K562 (cell line): Measurements from ENCODE around the gene KLHDC7A. TPM values are rescaled to one million over a fixed set of nuclear protein-coding genes. Genes with fewer than 3 reads are reported as not detected.

Experiments used
- ATAC-seq: fragments of 200-7000 bp; cut with Tn5 transposase; 3 replicates; pipeline ENCODE4 v1.9.1; 2020; ENCODE audit warnings: moderate library complexity
- BruUV-seq: library from RNA; stranded (reverse); fragments of 400-500 nt; replicated peaks from 2 replicates; lab custom pipeline; 2021; lab: Mats Ljungman, UMichigan
- CTCF ChIA-PET: fragments of 300-600 bp; formaldehyde crosslinking; extraction: SDS; loops from one replicate; lab custom pipeline; 2021; ENCODE audit warnings: low intra/inter-chr PET ratio; lab: Yijun Ruan, JAX
- POLR2A ChIA-PET: fragments of 300-600, 350-650 bp; sonication (Branson Sonifier 250); formaldehyde crosslinking; extraction: SDS; loops from one replicate; lab custom pipeline; 2021; ENCODE audit warnings: antibody characterized with exemption, inconsistent platforms; lab: Yijun Ruan, JAX
- DNase-seq, 4 experiments: peaks; one replicate each; pipeline versions ENCODE4 v3.0.0 to v3.0.0-alpha.2; 2011 to 2018; ENCODE audit warnings: low spot score in 3 of 4, mixed read lengths in 3 of 4; ENCODE audit errors: extremely low read depth in 1 of 4
- FAIRE-seq: peaks from 2 replicates; lab custom pipeline; 2011; peaks lifted over from hg19 to GRCh38; lab: Jason Lieb, UNC
- H2AFZ ChIP-seq: 2 replicates; pipeline ENCODE4 v1.6.0; 2011; ENCODE audit warnings: low read depth, low read length, control low read depth, inconsistent platforms
- H3K27ac ChIP-seq: fragments of 200-600 bp; 3 replicates; pipeline ENCODE4 v1.8.0; 2011; ENCODE audit warnings: low read depth, mild to moderate bottlenecking, control low read depth, inconsistent platforms, low read length, moderate library complexity, mixed read lengths; ENCODE audit errors: extremely low read depth
- H3K27me3 ChIP-seq, 2 experiments: fragments of 300-600 bp in 1 of 2; 2 replicates in 1 of 2; 3 replicates in 1 of 2; pipeline versions ENCODE4 v1.6.0 to v1.8.0; 2011; ENCODE audit warnings: inconsistent platforms in 2 of 2, low read length in 2 of 2, mild to moderate bottlenecking in 1 of 2, mixed read lengths in 1 of 2, moderate library complexity in 1 of 2; ENCODE audit not compliant: control insufficient read depth in 2 of 2, insufficient read depth in 2 of 2
- H3K36me3 ChIP-seq: fragments of 300-600 bp; 3 replicates; pipeline ENCODE4 v1.8.0; 2011; ENCODE audit warnings: mild to moderate bottlenecking, low read length, inconsistent platforms; ENCODE audit not compliant: control insufficient read depth, insufficient read depth
- H3K4me1 ChIP-seq, 2 experiments: fragments of 200-600 bp in 1 of 2; replicated peaks in 1 of 2; 2 replicates in 1 of 2; 3 replicates in 1 of 2; pipeline versions ENCODE4 v1.5.1 to v1.8.0; 2011; ENCODE audit warnings: inconsistent platforms in 2 of 2, low read length in 2 of 2, mild to moderate bottlenecking in 1 of 2, mixed read lengths in 1 of 2, moderate library complexity in 1 of 2; ENCODE audit not compliant: control insufficient read depth in 2 of 2, insufficient read depth in 2 of 2
- H3K4me2 ChIP-seq: 2 replicates; pipeline ENCODE4 v1.6.1; 2011; ENCODE audit warnings: low read length, control low read depth, inconsistent platforms, mixed read lengths; ENCODE audit not compliant: insufficient read depth
- H3K4me3 ChIP-seq: fragments of 200-600 bp; sonication (generic), shearing (Covaris generic); 2 replicates; pipeline ENCODE4 v1.5.1; 2016; ENCODE audit warnings: control low read depth, inconsistent platforms
- H3K79me2 ChIP-seq: fragments of 200-600 bp; 3 replicates; pipeline ENCODE4 v1.8.0; 2011; ENCODE audit warnings: low read length, inconsistent platforms; ENCODE audit not compliant: control insufficient read depth, insufficient read depth
- H3K9ac ChIP-seq, 2 experiments: 2 replicates each; pipeline versions ENCODE4 v1.6.0 to v1.6.1; 2011; ENCODE audit warnings: low read depth in 2 of 2, low read length in 2 of 2, control low read depth in 1 of 2, inconsistent platforms in 1 of 2, mild to moderate bottlenecking in 1 of 2, mixed read lengths in 1 of 2; ENCODE audit not compliant: insufficient read depth in 1 of 2
- H3K9me1 ChIP-seq: one replicate; pipeline ENCODE4 v1.6.0; 2011; ENCODE audit warnings: inconsistent platforms, mild to moderate bottlenecking, low read length, moderate library complexity; ENCODE audit not compliant: control insufficient read depth, insufficient read depth
- H3K9me3 ChIP-seq: replicated peaks from 2 replicates; pipeline ENCODE4 v1.5.1; 2011; ENCODE audit warnings: low read depth, low read length, inconsistent platforms; ENCODE audit not compliant: control insufficient read depth, insufficient read depth
- H4K20me1 ChIP-seq: replicated peaks from 2 replicates; pipeline ENCODE4 v1.6.1; 2011; ENCODE audit warnings: low read length, inconsistent platforms, mixed read lengths; ENCODE audit not compliant: control insufficient read depth, insufficient read depth
- HDAC6 ChIP-seq: IDR thresholded peaks from 2 replicates; pipeline ENCODE4 v1.6.1; 2012; ENCODE audit warnings: low read depth, mild to moderate bottlenecking, control low read depth, inconsistent platforms, low read length, moderate library complexity
- HEY1 ChIP-seq: fragments of 250-450 bp; sonication (Bioruptor Pico); IDR thresholded peaks from 2 replicates; pipeline ENCODE4 v1.5.0; 2020; ENCODE audit warnings: mild to moderate bottlenecking, moderate library complexity, borderline replicate concordance
- L3MBTL2 ChIP-seq: fragments of 450-650 bp; IDR thresholded peaks from 2 replicates; pipeline ENCODE4 v1.6.1; 2016; ENCODE audit warnings: mild to moderate bottlenecking, moderate library complexity
- NCOA1 ChIP-seq: fragments of 450-650 bp; IDR thresholded peaks from 2 replicates; pipeline ENCODE4 v1.6.1; 2016; ENCODE audit warnings: low read depth
- NR0B1 ChIP-seq: fragments of 450-650 bp; IDR thresholded peaks from one replicate; pipeline ENCODE4 v1.6.1; 2018; ENCODE audit warnings: mild to moderate bottlenecking, moderate library complexity; ENCODE audit not compliant: partially characterized antibody
- RBM14 ChIP-seq: fragments of 200-400 bp; formaldehyde crosslinking; IDR thresholded peaks from 2 replicates; pipeline ENCODE4 v1.6.1; 2018; ENCODE audit warnings: low read depth, mild to moderate bottlenecking, low read length, moderate library complexity, borderline replicate concordance; ENCODE audit not compliant: insufficient read depth
- ZBTB9 ChIP-seq: fragments of 450-650 bp; formaldehyde crosslinking; IDR thresholded peaks from 2 replicates; pipeline ENCODE4 v1.4.0; 2020; ENCODE audit warnings: mild to moderate bottlenecking, moderate library complexity
- WGBS: fragments of 100-300 bp; shearing (Covaris generic); methylation state at CpG from one replicate; pipeline ENCODE4 v1.1.6; 2016; ENCODE audit warnings: low coverage, mixed read lengths; ENCODE audit not compliant: insufficient coverage; ENCODE audit errors: missing lambda C conversion rate; 5-methylcytosine and 5-hydroxymethylcytosine counted together
- in situ Hi-C: fragments of 300-500 bp; cut with MboI; formaldehyde crosslinking; loops from 4 replicates; pipeline ENCODE4 v1.15.0; 2018; ENCODE audit warnings: inconsistent platforms, mixed read lengths
- intact Hi-C: fragments of 100-400 bp; cut with micrococcal nuclease; formaldehyde crosslinking; loops from 2 replicates; pipeline ENCODE4 v1.14.2; 2022
- polyA plus RNA-seq, 8 experiments: library from polyadenylated mRNA; depleted of rRNA in 4 of 8; stranded (reverse) in 5 of 8; unstranded in 3 of 8; fragments of >200 nt; fragmentation: Nextera tagmentation in 2 of 8; fragmentation: Illumina TruSeq in 1 of 8; extraction: Ambion mirVana in 2 of 8; extraction: Trizol in 1 of 8; gene quantifications; 2 replicates each; pipeline versions ENCODE4 v1.2.1 to v1.2.3, GENCODE V29; 2011 to 2014; ENCODE audit warnings: inconsistent platforms in 1 of 8, missing spikeins in 1 of 8
- total RNA-seq, 7 experiments: library from RNA; depleted of rRNA in 6 of 7; stranded (reverse); fragments of >200 nt in 6 of 7; fragmentation: Illumina TruSeq in 2 of 7; extraction: Trizol in 2 of 7; gene quantifications; 2 replicates each; pipeline versions ENCODE4 v1.2.1 to v1.2.3, GENCODE V29; 2011 to 2021; ENCODE audit warnings: low replicate concordance in 1 of 7
- TF ChIP-seq, protein P1 (sequence below): fragments of 250-450 bp; sonication (Bioruptor Pico); IDR thresholded peaks from 2 replicates; pipeline ENCODE4 v1.8.0; 2022; ENCODE audit warnings: moderate library complexity, mild to moderate bottlenecking, inconsistent platforms

KLHDC7A gene
- total and polyA plus RNA-seq, 9 of the 15 experiments (the other 6 are each of a cell fraction or from before 2014, with no cell fraction given): 0.01 to 0.02 (median 0.01) TPM; not detected in 6

DNA sequence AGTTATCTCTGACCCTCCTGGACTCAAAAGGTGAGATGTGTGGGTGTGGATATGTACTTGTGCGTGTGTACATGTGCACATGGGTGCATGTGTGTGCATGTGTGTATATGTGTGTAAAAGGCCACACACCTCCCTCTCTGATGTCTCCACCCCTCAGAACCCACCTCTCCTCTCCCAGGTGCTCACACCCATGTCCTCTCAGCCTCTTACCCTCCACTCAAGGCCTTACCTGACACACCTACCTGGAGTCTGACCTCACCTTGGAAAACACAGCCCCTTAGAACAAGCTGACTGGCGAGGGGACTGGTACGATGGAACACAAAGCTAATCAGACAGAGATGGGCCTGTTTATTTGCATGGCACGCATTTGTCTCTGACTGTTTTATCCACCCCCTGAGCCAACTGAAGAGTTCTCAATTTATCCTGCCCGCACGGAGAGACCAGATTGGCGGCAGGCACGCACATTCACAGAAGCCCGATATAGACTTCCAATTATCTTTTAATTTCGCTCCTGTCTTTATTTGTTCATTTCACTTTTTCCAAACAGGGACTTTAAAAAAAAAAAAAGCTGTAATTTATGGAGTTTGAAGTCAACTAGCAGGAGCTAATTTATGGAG is 6.1 kb upstream of the KLHDC7A start:
- no TSS peak for BruUV-seq
- H3K27me3 ChIP-seq: peaks cover 0 to 33% of the 10 kb centered on the region in 2 experiments; a peak in 3 of 5 replicates
- H3K79me2 ChIP-seq: no peaks in the 10 kb centered on the region
- no peak overlapping the region for H3K9ac ChIP-seq
- in situ Hi-C loops (no loop called here), intact Hi-C loops (no loop called here)
- H3K27ac ChIP-seq: no peak overlapping the region
- H3K9me3 ChIP-seq: no peaks in the 10 kb centered on the region
- H2AFZ ChIP-seq: no peak overlapping the region
- no peak overlapping the region for H3K4me2 ChIP-seq
- TF ChIP-seq NCOA1: no peak
- no peak for TF ChIP-seq HDAC6
- no peak for TF ChIP-seq NR0B1
- no peak for TF ChIP-seq HEY1 (CRISPR knock-in tag)
- TF ChIP-seq, protein P1, sequence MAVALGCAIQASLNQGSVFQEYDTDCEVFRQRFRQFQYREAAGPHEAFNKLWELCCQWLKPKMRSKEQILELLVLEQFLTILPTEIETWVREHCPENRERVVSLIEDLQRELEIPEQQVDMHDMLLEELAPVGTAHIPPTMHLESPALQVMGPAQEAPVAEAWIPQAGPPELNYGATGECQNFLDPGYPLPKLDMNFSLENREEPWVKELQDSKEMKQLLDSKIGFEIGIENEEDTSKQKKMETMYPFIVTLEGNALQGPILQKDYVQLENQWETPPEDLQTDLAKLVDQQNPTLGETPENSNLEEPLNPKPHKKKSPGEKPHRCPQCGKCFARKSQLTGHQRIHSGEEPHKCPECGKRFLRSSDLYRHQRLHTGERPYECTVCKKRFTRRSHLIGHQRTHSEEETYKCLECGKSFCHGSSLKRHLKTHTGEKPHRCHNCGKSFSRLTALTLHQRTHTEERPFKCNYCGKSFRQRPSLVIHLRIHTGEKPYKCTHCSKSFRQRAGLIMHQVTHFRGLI: no peak
- no peak for TF ChIP-seq L3MBTL2
- no peak for TF ChIP-seq ZBTB9 (CRISPR knock-in tag)
- TF ChIP-seq RBM14: no peak
- peaks cover 0 to 6% of the 10 kb centered on the region in 2 experiments; a peak in 2 of 5 replicates for H3K4me1 ChIP-seq
- H3K36me3 ChIP-seq: no peaks in the 10 kb centered on the region
- WGBS: 24% methylated on average over 10 of the region's 10 CpGs
- ChIA-PET CTCF (no interaction called here), POLR2A (interaction anchor here (0.6 kb wide), 2 partner anchors 62 to 81 kb away, joined by 3 read pairs; no protein-coding TSS in a partner anchor)
- FAIRE-seq: no peak
- ATAC-seq: no peak
- no peak overlapping the region for H3K4me3 ChIP-seq
- peaks cover 6% of the 10 kb centered on the region; the same call in 1 of the 2 replicates for H4K20me1 ChIP-seq
- no peak for DNase-seq
- H3K9me1 ChIP-seq: no peaks in the 10 kb centered on the region
